Prostate gland (tissue), 2 donors: ENCODE measurements around the gene MYBL2.

Experiments
- POLR2A ChIP-seq: fragments of 450-650 bp; IDR thresholded peaks from one replicate; pipeline ENCODE4 v1.6.1; 2016; ENCODE audit warnings: antibody characterized with exemption, mild to moderate bottlenecking
- TF ChIP-seq, protein P1 (sequence below), 4 experiments: fragments of 200-600 bp in 2 of 4; fragments of 450-650 bp in 2 of 4; sonication (generic) in 2 of 4; IDR thresholded peaks; 1 replicate in 3 of 4; 2 replicates in 1 of 4; pipeline ENCODE4 v1.5.1; 2016 to 2019; ENCODE audit warnings: antibody characterized with exemption in 4 of 4, mild to moderate bottlenecking in 2 of 4, moderate library complexity in 2 of 4

DNA sequence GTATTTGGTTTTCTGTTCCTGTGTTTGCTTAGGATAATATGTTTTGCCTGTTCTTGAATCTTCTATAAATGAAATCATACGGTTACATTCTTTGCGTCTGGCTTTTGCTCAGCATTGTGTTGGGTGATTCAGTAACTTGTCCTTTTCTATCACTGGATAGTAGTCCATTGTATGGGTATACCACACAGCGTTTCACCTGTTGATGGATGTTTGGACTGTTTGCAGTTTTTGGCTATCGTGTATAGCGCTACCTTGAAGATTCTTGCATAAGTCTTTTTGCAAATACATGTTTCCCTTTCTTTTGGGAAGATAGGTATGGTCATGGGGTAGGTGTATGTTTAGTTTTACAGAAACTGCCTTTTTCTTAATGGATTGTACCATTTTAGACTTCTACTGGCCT lies 9.5 kb downstream of the MYBL2 start:
- TF ChIP-seq, protein P1, sequence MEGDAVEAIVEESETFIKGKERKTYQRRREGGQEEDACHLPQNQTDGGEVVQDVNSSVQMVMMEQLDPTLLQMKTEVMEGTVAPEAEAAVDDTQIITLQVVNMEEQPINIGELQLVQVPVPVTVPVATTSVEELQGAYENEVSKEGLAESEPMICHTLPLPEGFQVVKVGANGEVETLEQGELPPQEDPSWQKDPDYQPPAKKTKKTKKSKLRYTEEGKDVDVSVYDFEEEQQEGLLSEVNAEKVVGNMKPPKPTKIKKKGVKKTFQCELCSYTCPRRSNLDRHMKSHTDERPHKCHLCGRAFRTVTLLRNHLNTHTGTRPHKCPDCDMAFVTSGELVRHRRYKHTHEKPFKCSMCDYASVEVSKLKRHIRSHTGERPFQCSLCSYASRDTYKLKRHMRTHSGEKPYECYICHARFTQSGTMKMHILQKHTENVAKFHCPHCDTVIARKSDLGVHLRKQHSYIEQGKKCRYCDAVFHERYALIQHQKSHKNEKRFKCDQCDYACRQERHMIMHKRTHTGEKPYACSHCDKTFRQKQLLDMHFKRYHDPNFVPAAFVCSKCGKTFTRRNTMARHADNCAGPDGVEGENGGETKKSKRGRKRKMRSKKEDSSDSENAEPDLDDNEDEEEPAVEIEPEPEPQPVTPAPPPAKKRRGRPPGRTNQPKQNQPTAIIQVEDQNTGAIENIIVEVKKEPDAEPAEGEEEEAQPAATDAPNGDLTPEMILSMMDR (IDR thresholded peaks at IDR 0.05), result no peak
- no peak for TF ChIP-seq POLR2A
